Nephron (organoid): ENCODE measurements around the gene PCDHGB4.
"Not testable (repeated sequence)": the region's sequence is repeated elsewhere in the genome, so short reads cannot be mapped to it uniquely, and the experiment has no call there.

Source experiments
- H3K27ac Mint-ChIP-seq, 3 experiments: 2 replicates each; pipeline ENCODE4 v1.8.0; 2020; ENCODE audit warnings: mixed read lengths in 3 of 3, mild to moderate bottlenecking in 2 of 3, moderate library complexity in 1 of 3
- H3K27me3 Mint-ChIP-seq: 2 replicates; pipeline ENCODE4 v1.8.0; 2021; ENCODE audit warnings: low read depth, mild to moderate bottlenecking, moderate library complexity, mixed read lengths
- H3K36me3 Mint-ChIP-seq: 2 replicates; pipeline ENCODE4 v1.8.0; 2020; ENCODE audit warnings: low read depth, mixed read lengths
- H3K4me1 Mint-ChIP-seq: 2 replicates; pipeline ENCODE4 v1.8.0; 2020; ENCODE audit warnings: mixed read lengths
- H3K4me3 Mint-ChIP-seq, 3 experiments: 2 replicates each; pipeline ENCODE4 v1.8.0; 2020; ENCODE audit warnings: mild to moderate bottlenecking in 3 of 3, mixed read lengths in 3 of 3, moderate library complexity in 2 of 3
- H3K9me3 Mint-ChIP-seq: 2 replicates; pipeline ENCODE4 v1.8.0; 2020; ENCODE audit warnings: mixed read lengths
- TF ChIP-seq, protein P1 (sequence below), 3 experiments: fragments of 200-600 bp; sonication (generic); IDR thresholded peaks; one replicate each; pipeline ENCODE4 v1.5.0; 2021; ENCODE audit warnings: antibody characterized with exemption in 3 of 3; ENCODE audit not compliant: unreplicated experiment in 3 of 3

Gene PCDHGB4

DNA sequence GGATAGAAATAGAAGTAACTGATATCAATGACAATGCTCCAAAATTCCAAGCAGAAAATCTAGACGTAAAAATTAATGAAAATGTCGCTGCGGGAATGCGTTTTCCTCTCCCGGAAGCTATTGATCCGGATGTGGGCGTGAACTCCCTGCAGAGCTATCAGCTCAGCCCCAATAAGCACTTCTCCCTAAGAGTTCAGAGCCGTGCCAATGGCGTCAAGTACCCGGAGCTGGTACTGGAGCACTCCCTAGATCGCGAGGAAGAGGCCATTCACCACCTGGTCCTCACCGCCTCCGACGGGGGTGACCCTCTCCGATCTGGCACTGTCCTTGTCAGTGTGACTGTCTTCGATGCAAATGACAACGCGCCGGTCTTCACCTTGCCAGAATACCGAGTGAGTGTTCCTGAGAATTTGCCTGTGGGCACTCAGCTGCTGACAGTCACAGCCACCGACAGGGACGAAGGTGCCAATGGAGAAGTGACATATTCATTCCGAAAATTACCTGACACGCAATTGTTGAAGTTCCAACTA is 26.1 kb downstream of the PCDHGB4 start:
- TF ChIP-seq, protein P1, sequence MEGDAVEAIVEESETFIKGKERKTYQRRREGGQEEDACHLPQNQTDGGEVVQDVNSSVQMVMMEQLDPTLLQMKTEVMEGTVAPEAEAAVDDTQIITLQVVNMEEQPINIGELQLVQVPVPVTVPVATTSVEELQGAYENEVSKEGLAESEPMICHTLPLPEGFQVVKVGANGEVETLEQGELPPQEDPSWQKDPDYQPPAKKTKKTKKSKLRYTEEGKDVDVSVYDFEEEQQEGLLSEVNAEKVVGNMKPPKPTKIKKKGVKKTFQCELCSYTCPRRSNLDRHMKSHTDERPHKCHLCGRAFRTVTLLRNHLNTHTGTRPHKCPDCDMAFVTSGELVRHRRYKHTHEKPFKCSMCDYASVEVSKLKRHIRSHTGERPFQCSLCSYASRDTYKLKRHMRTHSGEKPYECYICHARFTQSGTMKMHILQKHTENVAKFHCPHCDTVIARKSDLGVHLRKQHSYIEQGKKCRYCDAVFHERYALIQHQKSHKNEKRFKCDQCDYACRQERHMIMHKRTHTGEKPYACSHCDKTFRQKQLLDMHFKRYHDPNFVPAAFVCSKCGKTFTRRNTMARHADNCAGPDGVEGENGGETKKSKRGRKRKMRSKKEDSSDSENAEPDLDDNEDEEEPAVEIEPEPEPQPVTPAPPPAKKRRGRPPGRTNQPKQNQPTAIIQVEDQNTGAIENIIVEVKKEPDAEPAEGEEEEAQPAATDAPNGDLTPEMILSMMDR (IDR thresholded peaks at IDR 0.05; ENCODE audit: unreplicated experiment in 3 of 3), result no peak
- Mint-ChIP-seq H3K9me3 (peaks cover 77% of the 10 kb centered on the region), H3K36me3 (peaks cover 96% of the 10 kb centered on the region), H3K27ac (peak overlapping the region in 1 of 3 experiments; percentile 88), H3K27me3 (peaks cover 27% of the 10 kb centered on the region), H3K4me3 (peak overlapping the region; percentile 83 to 85 (median 85)), H3K4me1 (peaks cover 10% of the 10 kb centered on the region)

DNA sequence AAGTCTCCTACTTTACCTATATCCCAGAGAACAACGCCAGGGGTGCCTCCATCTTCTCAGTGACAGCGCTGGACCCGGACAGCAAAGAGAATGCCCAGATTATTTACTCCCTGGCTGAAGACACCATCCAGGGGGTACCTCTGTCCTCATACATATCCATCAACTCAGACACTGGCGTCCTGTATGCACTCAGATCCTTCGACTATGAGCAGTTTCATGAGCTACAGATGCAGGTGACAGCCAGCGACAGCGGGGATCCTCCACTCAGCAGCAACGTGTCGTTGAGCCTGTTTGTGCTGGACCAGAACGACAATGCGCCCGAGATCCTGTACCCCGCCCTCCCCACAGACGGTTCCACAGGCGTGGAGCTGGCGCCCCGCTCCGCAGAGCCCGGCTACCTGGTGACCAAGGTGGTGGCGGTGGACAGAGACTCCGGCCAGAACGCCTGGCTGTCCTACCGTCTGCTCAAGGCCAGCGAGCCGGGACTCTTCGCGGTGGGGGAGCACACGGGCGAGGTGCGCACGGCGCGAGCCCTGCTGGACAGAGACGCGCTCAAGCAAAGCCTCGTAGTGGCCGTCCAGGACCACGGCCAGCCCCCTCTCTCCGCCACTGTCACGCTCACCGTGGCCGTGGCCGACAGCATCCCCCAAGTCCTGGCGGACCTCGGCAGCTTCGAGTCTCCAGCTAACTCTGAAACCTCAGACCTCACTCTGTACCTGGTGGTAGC is 27.2 kb downstream of the PCDHGB4 start:
- Mint-ChIP-seq H3K4me3 (peak overlapping the region in 2 of 3 experiments; percentile 42 to 46), H3K9me3 (peaks cover 75% of the 10 kb centered on the region), H3K27me3 (peaks cover 23% of the 10 kb centered on the region), H3K36me3 (peaks cover 96% of the 10 kb centered on the region)
- not testable (repeated sequence) for H3K4me1 Mint-ChIP-seq, H3K27ac Mint-ChIP-seq

DNA sequence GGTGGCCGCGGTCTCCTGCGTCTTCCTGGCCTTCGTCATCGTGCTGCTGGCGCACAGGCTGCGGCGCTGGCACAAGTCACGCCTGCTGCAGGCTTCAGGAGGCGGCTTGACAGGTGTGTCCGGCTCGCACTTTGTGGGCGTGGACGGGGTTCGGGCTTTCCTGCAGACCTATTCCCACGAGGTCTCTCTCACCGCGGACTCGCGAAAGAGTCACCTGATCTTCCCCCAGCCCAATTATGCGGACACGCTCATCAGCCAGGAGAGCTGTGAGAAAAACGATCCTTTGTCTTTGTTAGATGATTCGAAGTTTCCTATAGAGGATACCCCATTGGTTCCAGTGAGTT is 27.7 kb downstream of the PCDHGB4 start:
- Mint-ChIP-seq H3K36me3 (peaks cover 98% of the 10 kb centered on the region), H3K9me3 (peaks cover 77% of the 10 kb centered on the region), H3K27me3 (peaks cover 22% of the 10 kb centered on the region)
- not testable (repeated sequence) for H3K27ac Mint-ChIP-seq, H3K4me1 Mint-ChIP-seq, H3K4me3 Mint-ChIP-seq

DNA sequence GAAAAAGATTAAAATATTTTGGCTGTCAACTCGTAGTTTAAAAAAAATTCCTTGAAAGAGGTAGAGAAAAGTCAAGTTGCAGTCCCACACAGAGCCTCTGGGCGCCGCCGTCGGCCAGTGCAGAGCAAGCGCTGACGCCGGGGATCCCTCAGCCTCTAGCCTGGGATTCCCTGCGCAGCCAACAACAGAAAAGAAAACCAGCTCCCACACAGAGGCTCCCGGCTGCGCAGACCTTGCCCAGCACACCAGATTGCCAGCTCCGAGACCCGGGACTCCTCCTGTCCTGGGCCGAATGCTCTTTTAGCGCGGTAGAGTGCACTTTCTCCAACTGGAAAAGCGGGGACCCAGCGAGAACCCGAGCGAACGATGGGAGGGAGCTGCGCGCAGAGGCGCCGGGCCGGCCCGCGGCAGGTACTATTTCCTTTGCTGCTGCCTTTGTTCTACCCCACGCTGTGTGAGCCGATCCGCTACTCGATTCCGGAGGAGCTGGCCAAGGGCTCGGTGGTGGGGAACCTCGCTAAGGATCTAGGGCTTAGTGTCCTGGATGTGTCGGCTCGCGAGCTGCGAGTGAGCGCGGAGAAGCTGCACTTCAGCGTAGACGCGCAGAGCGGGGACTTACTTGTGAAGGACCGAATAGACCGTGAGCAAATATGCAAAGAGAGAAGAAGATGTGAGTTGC is 30.1 kb downstream of the PCDHGB4 start, which contains the start of gene PCDHGB7:
PCDHGB7 (plus strand) TSS at position 184 of the 679 bp plus-strand sequence; CDS start at position 367, 183 bp downstream.
- not testable (repeated sequence) for H3K4me1 Mint-ChIP-seq, H3K27ac Mint-ChIP-seq
- Mint-ChIP-seq H3K9me3 (peaks cover 87% of the 10 kb centered on the region), H3K4me3 (peak within 1 kb of the TSS; percentile 54 to 72 (median 72)), H3K36me3 (peaks cover 98% of the 10 kb centered on the region), H3K27me3 (peaks cover 19% of the 10 kb centered on the region)

DNA sequence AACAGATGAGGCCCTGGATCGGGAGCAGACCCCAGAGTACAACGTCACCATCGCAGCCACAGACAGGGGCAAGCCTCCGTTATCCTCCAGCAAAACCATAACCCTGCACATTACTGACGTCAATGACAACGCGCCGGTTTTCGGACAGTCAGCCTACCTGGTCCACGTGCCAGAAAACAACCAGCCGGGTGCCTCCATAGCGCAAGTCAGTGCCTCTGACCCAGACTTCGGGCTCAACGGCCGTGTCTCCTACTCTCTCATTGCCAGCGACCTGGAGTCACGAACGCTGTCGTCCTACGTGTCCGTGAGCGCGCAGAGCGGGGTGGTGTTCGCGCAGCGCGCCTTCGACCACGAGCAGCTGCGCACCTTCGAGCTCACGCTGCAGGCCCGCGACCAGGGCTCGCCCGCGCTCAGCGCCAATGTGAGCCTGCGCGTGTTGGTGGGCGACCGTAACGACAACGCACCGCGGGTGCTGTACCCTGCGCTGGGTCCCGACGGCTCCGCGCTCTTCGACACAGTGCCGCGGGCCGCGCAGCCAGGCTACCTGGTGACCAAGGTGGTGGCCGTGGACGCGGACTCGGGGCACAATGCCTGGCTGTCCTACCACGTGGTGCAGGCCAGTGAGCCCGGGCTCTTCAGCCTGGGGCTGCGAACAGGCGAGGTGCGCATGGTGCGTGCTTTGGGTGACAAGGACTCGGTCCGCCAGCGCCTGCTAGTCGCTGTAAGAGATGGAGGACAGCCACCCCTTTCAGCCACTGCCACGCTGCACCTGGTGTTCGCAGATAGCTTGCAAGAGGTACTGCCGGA is 31.8 kb downstream of the PCDHGB4 start:
- TF ChIP-seq, protein P1 (IDR thresholded peaks at IDR 0.05; ENCODE audit: unreplicated experiment in 3 of 3), result no peak
- Mint-ChIP-seq H3K4me1 (no peaks in the 10 kb centered on the region), H3K27me3 (peaks cover 15% of the 10 kb centered on the region), H3K4me3 (no peak overlapping the region), H3K9me3 (peaks cover 83% of the 10 kb centered on the region), H3K27ac (no peak overlapping the region), H3K36me3 (peaks cover 96% of the 10 kb centered on the region)

DNA sequence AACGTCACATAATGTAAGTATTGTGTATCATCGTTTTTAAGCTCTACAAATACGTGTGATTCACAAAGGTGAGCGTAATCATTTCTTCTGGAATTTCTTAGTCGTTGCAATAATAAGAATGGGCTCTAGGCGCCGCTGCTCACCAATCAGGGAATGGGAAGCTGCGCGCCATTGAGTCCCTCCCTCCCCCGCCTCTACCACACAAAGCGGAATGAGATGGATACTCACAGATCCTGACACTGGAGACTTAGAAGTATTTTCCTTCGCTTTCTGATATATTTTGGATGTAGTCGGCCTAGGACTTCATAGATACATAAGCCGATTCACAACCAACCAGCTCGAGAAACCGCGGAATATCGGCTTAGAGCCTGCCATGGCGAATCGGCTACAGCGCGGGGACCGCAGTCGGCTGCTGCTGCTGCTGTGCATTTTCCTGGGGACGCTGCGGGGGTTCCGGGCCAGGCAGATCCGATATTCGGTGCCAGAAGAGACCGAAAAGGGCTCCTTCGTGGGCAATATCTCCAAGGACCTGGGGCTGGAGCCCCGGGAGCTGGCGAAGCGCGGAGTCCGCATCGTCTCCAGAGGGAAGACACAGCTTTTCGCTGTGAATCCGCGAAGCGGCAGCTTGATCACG is 33.5 kb downstream of the PCDHGB4 start, which contains the start of gene PCDHGA11:
PCDHGA11 (plus strand) TSS at position 197 of the 634 bp plus-strand sequence; CDS start at position 374, 177 bp downstream.
- Mint-ChIP-seq H3K4me3 (no peak within 1 kb of the TSS), H3K4me1 (no peaks in the 10 kb centered on the region), H3K9me3 (peaks cover 84% of the 10 kb centered on the region), H3K36me3 (peaks cover 96% of the 10 kb centered on the region), H3K27ac (no peak within 1 kb of the TSS), H3K27me3 (peaks cover 16% of the 10 kb centered on the region)
- TF ChIP-seq, protein P1 (IDR thresholded peaks at IDR 0.05; ENCODE audit: unreplicated experiment in 3 of 3), result no peak
